ENCODE results near the gene SWT1.
"Not testable (repeated sequence)": the region's sequence is repeated elsewhere in the genome, so short reads cannot be mapped to it uniquely, and the experiment has no call there.

SWT1 gene

DNA sequence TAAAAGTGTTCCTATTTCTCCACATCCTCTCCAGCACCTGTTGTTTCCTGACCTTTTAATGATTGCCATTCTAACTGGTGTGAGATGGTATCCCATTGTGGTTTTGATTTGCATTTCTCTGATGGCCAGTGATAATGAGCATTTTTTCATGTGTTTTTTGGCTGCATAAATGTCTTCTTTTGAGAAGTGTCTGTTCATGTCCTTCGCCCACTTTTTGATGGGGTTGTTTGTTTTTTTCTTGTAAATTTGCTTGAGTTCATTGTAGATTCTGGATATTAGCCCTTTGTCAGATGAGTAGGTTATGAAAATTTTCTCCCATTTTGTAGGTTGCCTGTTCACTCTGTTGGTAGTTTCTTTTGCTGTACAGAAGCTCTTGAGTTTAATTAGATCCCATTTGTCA, 95.4 kb downstream of the SWT1 start:
- DNase-seq, result not testable (repeated sequence)

DNA sequence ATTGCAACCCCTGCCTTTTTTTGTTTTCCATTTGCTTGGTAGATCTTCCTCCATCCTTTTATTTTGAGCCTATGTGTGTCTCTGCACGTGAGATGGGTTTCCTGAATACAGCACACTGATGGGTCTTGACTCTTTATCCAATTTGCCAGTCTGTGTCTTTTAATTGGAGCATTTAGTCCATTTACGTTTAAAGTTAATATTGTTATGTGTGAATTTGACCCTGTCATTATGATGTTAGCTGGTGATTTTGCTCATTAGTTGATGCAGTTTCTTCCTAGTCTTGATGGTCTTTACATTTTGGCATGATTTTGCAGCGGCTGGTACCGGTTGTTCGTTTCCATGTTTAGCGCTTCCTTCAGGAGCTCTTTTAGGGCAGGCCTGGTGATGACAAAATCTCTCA, 98.6 kb downstream of the SWT1 start:
- not testable (repeated sequence) for DNase-seq

DNA sequence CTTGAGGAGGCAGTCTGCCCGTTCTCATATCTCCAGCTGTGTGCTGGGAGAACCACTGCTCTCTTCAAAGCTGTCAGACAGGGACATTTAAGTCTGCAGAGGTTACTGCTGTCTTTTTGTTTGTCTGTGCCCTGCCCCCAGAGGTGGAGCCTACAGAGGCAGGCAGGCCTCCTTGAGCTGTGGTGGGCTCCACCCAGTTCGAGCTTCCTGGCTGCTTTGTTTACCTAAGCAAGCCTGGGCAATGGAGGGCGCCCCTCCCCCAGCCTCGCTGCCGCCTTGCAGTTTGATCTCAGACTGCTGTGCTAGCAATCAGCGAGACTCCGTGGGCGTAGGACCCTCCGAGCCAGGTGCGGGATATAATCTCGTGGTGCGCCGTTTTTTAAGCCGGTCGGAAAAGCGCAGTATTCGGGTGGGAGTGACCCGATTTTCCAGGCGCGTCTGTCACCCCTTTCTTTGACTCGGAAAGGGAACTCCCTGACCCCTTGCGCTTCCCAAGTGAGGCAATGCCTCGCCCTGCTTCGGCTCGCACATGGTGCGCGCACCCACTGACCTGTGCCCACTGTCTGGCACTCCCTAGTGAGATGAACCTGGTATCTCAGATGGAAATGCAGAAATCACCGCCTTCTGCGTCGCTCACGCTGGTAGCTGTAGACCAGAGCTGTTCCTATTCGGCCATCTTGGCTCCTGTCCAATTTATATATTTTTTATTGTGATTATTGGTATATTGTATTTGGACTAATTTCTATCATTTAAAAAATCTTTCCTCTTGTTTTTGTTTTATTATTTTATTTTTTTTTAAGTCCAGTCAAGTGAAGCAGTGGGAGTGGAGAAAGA, 100.4 kb downstream of the SWT1 start:
- DNase-seq, result not testable (repeated sequence)

DNA sequence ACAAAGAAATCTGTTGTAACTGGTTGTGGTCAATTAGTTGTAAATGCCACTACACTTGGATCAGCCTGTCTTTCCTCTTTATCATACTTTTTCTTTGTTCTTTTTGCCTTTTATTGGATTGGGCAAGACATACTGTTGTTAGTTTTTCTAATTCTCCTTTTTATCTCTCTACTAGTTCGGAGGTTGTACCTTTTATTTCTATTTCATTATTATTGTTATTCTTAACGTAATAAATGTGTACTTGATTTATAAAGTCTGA, 100.9 kb downstream of the SWT1 start:
- no peak for DNase-seq

DNA sequence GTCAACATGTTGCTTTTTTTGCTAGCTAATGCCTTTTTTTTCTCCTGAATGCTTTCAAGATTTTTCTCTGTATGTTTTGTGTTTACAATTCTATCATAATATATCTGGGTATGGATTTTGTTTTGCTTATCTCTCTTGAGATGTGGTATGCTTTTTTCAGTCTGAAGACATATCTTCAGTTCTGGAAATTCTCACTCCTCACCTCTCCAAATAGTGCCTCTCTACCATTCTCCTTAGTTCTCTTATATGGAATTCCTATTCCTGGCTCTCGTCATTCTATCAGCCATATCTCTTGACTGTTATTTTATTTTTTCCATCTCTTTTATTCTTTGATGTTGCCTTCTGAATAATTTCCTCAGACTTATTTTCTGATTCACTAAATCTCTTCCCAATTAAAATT, 101.7 kb downstream of the SWT1 start:
- DNase-seq, result no peak

DNA sequence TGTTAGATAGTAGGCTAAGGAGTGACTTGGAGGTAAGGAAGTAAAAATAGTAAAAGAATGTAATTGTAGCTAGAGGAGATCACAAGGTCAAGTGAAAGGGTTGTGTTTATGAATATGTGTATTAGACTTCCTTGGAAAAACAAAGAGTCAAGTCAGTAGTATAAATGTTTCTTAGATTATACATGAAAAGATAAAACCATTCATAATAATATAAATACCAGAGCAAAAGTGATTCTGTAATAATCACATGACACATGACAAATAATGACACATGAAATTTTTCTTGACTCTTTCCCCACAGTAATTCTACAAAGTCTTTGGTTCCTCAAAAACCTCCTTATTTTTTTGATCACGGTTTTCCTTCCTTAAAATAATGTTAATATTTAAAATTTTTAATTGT, 103.6 kb downstream of the SWT1 start:
- no peak for DNase-seq

DNA sequence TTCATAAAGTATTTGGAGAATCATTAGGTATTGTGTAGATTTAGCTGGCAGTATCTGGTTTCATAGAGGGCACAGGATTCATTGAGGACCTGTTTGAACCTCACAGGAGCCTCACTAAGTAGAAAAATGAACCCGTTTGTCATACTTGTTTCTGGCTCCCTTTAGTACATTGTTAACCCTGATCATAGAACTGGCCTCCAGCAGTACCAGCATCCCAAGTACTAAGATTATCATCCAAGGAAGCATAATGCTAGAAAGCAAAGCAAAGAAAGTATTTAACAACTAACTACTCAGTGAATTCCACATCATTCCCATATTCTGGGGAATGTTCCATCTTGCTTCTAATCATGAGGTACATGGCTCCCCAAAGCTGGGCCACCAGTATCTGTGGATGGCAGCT, 105.2 kb downstream of the SWT1 start:
- no peak for DNase-seq

DNA sequence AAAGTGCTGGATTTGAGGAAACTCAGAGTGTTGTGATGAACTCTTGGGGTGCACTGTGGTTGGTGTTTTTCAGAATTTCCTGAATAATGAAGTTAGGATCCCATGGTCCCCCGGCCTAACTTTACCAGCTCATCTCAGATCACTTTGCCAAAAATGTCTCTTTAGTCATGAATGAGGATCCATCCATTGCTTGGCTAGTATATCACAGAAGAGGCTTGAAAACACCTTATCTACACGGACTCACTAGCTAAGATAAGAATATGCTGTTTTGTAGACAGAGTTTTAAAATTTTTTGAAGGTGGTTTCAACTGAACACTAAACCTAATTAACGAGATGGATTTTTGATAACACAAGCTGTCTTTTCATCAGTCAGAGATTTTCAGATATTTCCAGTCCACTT, 106.3 kb downstream of the SWT1 start:
- no peak for DNase-seq

DNA sequence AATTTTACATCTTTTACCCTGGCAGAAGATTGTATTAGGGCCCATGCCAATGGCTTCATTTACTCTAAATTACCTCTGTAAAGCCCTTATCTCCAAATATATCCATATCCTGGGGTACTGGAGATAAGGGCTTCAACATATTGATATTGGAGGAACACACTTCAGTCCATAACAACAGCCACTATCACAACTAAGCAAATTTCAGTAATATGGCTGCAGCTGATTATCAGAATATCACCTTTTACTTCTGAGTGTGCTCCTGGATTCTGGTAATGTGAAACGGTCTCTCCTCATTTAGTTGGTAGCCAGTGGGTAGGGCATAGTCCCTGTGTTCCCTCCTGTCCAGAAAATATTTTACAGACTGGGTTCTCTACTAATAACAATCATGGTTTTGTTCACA, 106.8 kb downstream of the SWT1 start:
- no peak for DNase-seq

- DNase-seq, result no peak
These were observed 108.3 kb downstream of the SWT1 start for GRCh38 chr1:185265314-185265713.

GRCh38 chr1:185267301-185267700, 110.3 kb downstream of the SWT1 start:
- no peak for DNase-seq

- no peak for DNase-seq
These were observed 110.7 kb downstream of the SWT1 start for GRCh38 chr1:185267701-185268100.

DNA sequence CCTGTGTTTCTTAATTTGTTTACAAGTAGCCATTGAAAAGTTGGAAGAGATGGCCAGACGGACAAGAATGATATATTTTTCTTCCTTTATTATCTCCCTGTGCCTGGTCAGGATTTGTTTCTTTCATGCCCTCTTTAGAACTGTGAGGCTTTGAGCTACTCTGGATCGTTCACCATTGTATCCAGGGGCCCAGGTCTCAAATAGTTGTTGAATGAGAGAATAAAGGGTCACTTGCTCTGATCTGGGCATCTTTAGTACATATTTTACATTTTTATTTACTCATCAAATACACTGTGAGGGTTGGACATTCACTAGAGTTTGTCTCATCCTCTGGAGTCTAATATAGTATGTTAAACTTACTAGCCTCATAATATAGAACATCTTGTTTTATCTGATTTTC, 111.4 kb downstream of the SWT1 start:
- DNase-seq, result no peak

DNA sequence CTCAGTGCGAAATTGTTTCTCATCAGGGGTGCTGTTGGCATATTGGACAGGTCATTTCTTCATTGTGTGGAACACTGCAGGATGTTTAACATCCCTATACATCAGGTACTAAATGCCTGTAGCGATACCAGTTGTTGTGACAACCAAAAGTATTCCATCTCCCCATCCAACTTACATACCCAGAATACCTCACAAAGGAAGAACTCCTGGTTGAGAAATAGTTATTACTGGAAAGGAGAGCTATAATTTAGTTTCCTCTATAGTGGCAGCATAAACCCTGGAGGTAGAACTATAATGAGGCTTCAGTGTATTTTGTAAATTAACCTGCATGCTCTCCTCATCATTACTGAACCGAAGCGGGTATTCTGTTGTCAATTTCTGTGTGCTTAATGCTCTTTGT, 115.0 kb downstream of the SWT1 start:
- DNase-seq, result no peak

DNA sequence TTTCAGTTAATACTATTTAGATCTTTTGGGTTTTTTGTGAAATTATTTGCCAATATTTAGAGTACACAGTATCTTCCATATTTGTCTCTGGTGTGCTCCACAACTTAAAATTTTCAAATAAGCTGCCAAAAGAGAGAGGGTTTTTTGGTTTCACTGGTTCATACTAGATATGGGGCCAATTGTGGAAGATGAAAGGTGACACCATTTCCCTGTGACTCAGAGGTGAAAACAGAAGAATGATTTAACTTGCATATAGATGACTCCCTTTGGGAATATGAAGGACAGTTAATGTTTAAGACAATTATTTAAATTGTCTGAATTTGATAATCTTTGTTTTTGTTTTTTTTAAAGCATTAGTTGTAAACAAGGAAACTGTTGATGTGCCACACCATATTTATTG, 122.6 kb downstream of the SWT1 start:
- no peak for DNase-seq

DNA sequence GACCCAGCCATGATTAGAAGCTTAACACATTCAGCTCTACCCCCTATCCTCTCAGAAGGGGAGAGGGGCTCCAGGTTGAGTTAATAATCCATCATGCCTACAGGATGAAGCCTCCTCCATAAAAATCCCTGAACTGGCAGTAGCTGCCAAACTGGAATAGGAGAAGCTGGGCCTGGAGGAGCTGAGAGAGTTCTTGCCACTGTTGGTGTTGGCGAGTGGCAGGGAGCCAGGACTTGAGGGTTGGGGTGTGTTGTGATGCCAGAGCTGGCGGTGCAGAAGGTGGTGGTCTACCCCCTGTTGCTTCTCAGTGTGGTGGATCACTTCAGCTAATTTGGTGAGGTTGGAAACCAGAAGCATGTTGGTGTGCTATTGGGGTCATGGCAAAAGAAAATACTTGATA, 123.6 kb downstream of the SWT1 start:
- DNase-seq, result no peak

DNA sequence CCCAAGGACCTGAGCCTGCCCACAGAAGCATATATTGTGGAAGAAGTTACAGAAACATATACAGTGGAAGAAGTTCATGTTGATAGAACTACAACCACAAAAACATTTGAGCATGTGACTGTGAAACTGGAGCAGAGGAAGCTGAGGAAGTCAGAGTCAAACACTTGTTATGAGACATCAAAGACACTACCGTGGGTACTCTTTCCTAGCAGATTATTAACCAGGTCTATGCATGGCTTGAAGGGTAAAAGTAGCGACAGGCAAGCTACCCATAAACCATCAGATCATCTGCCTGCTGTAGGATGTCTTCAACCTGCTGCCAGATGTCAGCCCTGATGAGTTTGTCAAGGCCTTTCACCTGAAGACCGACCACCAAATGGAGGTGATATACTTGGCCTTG, 124.3 kb downstream of the SWT1 start:
- DNase-seq, result no peak

- DNase-seq, result no peak
These were observed 127.1 kb downstream of the SWT1 start for GRCh38 chr1:185284116-185284515.

DNA sequence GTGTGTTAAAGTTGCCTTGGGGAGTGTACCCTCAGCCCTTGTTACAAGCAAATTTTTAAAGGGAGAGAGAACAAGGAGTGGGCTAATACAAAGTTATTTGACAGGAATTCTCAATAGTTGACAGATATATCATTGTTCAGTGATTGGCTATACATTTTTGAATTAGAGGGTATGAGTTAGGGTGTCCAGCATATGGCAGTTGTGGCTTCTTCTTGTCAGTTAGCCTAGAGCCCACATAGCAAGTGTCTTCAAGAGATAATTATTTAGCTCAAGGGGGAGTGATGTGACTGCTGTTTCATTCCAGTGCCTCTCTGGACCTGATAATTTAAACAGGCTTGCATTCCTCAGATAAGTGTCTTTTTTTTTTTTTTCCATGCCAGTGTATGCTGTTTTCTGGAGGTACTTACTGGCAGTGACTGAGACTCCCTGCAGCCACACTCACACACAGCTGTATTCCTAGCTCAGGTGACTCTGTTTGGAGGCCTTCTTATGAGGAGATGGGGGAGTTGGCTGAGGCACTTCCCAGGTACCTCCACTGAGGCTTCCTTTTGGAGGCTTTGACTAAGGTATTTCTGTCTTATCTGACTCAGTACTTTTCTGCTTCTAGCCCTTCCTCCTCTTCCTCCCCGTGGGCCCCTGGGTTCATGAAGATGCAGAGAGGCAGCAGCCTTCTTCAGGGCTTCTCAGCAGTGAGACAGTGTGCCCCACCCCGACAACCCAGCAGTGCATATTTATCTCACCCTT, 127.7 kb downstream of the SWT1 start:
- DNase-seq, result no peak

DNA sequence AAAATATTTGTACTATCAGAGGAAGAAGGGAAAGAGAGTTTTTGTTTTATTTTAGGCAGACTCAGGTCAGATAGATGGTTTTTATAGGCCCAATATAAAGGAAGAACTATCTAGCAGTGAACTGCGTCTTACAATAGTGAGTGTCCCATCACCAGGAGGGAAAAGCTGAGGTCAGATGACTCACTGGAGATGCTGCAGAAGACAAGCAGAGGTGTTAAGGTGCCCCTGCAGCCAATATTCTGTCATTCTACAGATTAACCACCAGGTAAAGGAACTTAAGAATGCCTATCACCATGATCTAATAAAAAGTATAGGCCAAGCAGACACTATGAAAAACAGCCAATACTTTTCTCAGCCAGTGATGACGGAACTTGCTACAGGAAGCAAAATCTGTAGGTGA, 130.5 kb downstream of the SWT1 start:
- no peak for DNase-seq

- DNase-seq, result no peak
These were observed 131.5 kb downstream of the SWT1 start for GRCh38 chr1:185288435-185288834.

DNA sequence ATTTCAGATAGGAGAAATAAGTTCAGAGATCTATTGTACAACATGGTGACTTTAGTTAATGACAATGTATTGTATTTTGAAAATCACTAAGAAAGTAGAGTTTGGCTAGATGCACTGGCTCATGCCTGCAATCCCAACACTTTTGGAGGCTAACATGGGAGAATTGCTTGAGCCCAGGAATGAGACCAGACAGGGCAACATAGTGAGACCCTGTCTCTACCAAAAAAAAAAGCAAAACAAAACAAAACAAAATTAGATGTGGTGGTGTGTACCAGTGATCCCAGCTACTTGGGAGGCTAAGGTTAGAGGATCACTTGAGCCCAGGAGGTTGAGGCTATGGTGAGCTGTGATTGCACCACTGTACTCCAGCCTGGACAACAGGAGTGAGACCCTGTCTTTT, 132.9 kb downstream of the SWT1 start:
- no peak for DNase-seq

- no peak for DNase-seq
These were observed 134.2 kb downstream of the SWT1 start for GRCh38 chr1:185291159-185291558.

DNA sequence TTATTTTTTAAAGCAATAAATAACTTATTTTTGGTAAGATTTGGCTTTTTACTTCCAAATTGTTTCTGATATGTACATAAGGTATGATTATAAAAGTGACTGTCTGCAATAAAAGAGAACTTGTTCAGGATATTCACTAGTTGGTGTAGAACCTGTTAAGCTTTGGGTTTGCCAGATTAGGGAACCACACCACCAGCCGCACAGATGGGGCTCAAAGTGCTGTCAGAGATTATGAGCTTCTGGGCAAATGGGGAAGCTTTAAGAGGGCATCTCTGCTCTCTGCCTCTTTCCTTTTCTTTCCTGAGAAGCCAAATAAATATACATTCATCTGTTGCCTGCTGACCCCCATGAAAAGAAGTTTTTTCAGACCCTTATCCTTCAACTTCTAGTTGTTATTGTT, 134.7 kb downstream of the SWT1 start:
- DNase-seq, result no peak

DNA sequence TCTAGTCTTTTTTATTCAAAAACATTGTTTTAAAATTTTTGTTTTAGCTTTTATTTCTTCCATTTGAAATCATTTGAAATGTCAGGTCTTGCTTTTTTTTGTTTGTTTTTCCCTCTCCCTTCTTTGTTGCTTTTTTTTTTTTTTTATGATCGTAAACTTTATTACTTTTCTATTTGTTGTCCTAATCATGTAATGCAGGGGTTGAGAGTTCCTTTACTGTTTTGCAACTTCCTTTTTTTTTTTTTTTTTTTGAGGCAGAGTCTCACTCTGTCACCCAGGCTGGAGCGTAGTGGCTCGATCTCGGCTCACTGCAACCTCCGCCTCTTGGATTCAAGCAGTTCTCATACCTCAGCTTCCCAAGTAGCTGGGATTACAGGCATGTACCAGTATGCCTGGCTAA, 135.3 kb downstream of the SWT1 start:
- no peak for DNase-seq
